Activated naive CD8-positive, alpha-beta T cell treated with anti-CD3 and anti-CD28 coated beads, Interleukin-2, amount 50 U/mL, for 16 hours (primary cell): ENCODE measurements around the gene SLC25A41.

ENCODE experiments used
- DNase-seq: peaks from one replicate; pipeline ENCODE4 v3.0.0-alpha.2; 2020; ENCODE audit warnings: low read depth, low spot score

SLC25A41 gene

DNA sequence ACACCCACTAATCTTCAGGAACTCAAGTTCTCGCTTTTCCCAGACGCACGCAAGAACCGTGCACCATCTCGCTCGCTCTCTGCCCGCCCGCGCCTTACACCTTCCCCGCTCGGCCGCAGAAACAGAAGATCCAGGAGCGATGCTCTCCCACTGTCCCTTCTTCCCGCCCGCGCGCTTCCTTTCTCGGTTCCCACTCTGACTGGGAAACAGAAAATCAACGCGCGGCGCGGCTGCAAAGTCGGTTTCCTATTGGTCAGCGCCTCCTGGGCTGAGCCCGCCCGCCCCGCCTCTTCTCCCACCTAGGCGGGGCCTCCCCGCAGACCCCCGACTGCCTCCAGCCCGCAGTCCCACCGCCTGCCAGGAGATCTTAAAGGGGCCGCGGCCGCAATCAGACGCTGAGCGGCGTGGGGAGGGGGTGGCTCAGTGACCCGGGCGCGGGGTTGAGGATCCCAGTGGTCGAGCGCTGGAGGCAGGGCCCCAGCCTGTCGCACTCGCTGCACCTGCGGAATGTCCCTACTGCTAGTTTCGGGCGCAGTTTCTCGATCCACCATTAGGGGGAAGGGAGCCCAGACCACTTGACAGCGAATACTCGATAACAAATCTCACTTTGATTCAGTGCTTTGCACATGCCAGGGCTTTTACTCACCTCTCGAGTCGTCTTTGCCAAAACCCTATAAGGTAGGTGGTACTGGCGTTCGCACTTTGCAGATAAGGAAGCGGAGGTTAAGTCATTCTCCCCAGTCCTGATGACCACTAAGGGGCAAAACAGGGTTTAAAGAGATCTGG is 26.7 kb upstream of the SLC25A41 start:
- DNase-seq = peak; percentile 95

DNA sequence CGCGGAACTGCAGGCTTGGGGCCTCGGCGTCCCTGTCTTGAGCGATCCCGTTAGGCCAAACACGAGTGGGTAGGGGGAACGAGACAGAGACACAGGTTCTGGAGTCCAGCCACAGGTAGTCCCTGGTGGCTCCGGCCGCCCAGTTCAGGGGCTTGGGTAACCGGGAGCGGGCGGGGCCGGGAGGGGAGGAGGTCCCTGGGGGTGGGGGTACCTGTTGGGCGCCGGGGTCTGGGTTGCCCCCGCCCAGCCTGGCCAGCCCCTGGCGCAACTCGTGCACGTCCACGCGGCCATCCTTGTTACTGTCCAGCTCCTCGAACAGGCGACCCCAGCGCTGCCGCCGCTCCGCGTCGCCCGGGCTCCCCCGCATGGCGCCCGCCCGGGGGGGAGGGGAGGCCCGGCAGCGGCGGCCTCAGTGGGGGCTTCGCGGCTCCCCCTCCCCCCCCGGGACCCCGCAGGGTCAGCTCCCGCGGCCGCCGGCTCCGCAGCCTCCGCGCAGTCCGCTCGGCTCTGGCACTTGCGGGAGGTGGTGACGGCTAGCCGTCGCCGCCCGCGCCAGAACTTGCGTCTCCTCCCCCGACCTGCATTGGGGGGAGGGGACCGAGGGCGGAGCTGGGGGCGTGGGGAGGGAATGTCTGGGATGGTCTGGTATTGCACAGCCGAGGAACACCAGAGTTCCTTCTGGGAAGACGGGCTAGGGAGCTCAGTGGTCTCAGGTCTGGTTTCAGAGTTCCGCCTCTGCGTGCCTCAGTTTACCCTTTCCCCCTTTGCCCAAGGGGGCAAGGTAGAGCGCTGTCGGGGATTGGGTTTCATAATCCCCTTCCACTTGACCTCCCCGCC is 25.9 kb upstream of the SLC25A41 start, which contains the start of gene SLC25A23:
SLC25A23 (minus strand) TSS at position 531 of the 837 bp plus-strand sequence; CDS start at position 367, 164 bp downstream.
- DNase-seq = no peak

DNA sequence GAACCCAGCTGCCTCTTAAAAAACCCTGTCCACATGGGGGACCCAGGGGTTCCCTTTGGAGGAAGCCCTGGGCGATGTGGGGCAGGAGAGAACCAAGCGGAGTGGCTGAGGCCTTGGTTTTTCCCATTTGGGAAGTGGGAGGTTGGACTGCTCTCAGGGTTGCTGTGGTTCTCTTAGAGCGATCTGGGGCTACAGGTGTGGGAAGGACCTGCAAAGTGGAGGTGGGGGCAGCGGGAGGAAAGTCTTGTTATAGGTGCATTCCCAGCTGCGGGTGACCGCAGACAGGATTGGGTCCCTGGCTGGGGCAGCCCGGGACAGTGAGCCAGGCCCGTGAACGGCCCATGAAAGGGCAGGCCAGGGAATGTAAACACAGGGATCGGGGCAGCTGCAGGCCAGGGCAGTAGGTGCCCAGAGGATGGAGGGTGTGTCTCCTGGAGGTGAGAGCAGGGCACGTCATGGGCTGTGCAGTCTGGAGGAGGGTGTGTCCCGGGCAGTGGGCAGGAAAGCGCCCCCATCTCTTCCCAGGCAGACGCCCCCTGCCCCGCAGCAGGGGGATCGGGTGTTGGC is 25.2 kb upstream of the SLC25A41 start:
- DNase-seq = no peak

DNA sequence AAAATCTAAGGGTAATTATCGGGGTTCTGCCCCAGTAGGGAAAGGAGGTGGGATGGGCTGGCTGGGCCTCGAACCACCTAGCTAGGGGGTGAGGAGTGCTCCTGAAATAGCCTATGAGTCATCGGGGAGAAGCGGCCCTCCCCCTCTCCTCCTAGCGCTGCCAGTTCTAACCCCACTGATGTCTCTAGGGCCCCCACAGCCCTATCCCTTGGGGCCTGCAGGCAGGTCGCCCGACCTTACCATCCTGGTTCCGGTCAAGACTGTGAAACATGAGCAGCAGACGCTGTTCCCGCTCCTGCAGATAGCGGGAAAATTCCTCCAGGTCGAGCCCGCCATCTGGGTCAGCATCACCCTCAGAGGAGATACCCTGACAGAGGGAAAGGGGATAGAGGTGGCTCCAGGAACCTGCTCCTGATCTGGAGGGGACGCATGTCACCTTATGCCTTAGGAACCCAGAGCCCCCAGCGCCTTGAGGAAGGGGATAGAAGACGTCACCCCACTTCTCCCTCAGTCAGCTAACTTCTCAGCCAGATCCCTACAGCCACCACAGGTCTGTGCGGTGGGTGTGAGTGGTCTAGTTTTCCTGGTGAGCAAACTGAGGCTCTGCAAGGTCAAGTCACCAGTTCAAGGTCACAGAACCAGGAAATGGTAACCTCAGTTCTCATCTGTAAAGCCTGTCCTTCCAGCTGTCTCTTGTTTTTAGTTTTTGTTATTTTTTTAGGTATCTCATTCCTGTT is 24.6 kb upstream of the SLC25A41 start:
- no peak for DNase-seq

DNA sequence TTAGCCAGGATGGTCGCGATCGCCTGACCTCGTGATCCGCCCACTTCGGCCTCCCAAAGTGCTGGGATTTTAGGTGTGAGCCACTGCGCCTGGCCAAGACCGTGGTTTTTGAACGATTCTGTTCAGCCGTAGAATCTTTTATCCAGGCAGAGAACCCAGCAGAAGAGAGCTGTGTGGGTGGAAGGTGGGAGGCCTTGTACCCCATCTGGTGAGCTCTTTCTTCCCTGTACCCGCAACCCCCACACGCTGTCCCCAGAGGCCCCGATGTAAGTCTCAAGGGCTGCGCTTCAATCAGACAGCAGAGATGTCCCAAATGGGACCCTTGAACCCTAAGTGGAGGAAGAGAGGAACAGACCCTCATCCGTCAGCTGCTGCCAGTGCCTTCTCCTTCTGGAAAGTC is 22.4 kb upstream of the SLC25A41 start:
- no peak for DNase-seq

DNA sequence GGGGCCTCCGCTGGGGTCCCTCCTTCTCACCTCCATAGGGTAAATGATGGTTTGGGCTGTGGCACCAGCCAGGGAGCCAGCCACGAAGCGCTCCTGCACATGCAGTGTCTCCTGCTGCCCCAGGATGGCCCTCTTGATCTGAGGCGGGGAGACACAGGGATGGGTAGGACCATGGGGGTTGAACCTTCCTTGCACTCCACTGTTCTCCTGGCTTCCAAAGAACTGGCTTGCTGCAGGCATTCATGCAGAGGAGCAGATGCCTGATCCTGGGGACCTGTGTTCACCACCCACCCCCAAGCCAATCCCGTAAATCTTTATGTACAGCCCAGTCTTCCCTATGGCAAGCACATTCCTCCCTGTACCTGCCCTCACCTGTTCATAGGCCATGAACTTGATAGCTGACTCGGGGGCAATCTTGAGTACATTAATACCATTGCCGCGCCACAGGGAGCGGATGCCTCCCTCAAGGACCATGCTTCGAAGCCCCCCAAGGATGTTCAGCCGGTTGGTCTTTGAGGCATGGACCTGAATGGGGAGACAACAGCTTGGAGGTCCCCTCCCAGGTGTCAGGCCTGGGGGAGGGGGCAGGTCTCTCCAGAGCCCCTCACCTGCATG is 20.5 kb upstream of the SLC25A41 start:
- no peak for DNase-seq

DNA sequence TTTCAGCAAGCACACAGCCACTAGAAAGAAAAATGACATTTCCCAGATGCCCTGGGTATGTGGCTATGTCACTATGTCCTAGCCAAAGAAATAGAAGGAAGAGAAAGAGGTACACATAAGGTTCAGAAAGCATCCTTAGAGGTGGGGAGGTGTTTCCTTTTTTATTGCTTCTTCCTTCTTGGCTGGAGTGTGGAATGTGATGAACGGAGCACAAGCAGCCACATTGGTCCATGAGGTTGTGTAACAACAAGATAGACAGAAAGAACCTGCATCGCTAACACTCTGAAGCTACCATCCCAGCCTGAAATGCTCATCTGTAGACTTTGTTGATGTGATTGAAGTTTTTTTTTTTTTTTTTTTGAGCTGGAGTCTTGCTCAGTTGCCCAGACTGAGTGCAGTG is 19.3 kb upstream of the SLC25A41 start:
- no peak for DNase-seq

DNA sequence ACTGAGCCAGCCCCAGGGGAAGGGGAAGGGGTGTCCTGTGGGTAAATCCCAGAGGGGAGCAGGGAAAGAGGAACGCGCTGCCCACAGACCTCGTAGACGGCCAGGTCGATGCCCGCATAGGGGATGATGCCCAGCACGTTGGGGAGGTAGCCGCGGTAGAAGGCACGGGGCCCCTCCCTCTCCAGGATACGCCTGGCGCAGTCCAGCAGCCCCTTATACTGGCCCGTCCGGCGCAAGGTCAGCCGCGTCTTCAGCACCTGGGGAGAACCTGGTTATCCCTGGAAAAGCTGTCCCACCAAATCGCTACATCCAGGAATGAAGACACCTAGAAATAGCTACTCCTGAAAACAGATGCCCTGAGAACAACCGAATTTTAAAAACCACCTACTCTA is 18.7 kb upstream of the SLC25A41 start:
- no peak for DNase-seq

DNA sequence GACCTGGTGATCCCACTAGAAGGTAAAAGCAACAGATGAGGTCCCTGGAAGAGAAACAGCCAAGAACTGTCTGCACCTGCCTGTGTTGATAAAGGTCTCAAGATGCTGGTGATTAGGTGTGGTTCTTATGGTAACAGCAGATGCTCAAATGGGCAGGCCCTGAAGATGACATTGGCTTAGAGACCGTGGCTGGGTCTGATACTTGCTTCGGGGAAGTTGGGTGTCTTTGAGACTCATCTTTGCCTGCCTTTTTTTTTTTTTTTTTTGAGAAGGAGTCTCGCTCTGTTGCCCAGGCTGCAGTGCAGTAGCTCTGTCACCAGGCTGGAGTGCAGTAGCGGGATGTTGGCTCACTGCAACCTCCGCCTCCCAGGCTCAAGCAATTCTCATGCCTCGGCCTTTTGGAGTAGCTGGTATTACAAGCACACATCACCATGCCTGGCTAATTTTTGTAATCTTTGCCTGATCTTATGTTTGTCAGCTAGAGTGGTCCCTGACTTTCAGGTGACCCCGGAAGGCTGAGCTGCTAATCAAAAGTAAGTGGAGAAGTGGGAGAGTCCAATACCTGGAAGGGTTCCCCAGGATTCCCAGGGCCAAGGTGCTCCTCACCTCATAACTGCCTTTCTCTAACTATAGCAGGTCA is 18.1 kb upstream of the SLC25A41 start:
- no peak for DNase-seq

DNA sequence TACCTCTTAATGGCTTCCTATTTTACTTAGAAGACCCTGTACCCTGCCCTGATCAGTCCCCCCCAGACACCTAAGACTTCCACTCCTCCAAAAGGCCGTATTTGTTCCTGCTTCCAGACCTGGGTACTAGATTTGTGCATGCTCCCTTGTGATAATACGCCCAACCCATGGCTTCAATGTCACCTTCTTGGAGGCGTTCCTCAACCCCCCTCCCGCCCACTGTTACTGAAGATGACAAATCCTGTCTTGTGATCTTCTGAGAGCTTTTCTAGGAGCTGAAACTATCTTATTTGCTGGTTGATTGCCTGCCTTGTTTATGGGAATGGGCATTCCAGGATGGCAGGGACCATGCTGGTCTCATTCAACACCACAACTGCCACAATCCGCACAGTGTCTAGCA is 16.6 kb upstream of the SLC25A41 start:
- no peak for DNase-seq

DNA sequence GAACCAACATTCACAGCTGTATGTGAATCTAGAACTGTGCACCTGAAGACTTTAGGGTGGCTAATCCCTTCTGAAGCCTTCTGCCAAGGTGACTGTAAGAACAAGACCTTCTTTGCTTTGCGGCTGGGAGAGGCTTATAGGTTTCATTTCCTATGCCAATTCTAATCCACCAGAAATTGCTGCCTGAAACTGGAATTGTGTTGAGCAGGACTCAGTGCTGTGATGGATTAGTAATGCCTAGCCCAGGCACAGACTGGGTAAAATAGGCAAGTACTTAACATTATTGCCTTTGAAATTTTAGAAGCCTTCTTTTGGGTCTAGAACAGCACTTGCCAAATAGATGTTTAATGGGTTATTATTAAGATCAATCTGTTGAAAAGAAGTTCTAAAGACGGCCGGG is 14.5 kb upstream of the SLC25A41 start:
- no peak for DNase-seq

DNA sequence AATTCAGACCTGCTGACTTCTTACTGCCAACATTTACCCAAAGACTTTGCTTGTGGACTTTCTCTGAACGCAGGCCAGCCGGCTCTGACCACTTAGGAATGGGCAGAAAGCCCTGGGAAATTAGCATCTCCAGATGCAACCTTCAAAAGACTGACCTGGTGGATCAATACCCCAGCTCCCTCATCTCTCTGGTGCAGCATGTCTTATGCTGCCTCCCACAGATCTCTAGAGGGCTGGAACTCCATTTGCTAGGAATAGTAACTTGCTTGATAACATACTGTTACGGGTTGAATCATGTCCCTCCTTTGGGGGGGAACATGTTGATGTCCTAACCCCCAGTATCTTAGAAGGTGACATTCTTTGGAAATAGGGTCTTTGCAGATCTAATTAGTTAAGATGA is 12.9 kb upstream of the SLC25A41 start:
- DNase-seq = no peak

DNA sequence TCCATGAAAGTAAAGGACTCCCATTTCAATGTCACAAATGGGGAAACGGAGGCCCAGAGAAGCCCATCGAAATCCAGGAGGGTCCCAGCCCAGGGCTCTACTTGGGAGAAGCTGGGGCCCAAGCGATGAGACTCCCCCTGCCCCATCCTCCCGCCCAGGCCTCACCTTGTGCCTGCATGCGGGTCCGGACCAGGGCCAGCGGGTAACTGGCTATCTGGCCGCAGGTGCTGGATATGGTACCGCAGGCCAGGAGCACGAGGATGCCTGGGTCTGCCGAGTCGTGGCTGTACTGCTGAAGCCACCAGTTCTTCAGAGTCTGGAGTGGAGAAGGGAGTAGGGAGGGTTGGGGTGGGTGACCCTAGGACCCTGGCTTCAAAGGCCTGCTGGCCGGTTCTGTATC is 10.4 kb upstream of the SLC25A41 start:
- no peak for DNase-seq

DNA sequence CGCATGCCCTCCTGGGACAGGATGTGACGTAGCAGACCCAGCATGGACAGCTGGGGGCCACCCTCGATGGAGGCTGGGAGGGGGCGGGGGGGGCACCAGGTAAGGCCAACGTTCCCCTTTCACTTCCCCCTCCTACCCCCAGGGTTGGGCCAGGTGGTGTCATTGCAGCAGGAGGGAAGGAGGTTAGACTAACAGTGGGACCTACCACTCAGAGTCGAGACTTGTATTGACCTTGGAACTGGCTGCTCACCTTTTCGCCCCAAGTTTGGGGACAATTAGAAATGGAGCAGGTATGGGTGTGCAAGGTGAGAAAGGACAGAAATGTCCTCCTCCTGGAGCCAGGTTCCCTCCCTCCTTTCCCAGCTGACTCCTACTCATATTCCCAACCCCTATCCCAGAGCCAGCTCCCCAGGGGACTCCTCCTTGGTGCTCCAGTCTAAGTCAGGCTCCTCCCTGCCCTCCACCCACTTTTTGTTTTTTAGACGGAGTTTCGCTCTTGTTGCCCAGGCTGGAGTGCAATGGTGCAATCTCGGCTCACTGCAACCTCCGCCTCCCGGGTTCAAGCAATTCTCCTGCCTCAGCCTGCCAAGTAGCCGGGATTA is 8.6 kb upstream of the SLC25A41 start:
- DNase-seq = no peak

DNA sequence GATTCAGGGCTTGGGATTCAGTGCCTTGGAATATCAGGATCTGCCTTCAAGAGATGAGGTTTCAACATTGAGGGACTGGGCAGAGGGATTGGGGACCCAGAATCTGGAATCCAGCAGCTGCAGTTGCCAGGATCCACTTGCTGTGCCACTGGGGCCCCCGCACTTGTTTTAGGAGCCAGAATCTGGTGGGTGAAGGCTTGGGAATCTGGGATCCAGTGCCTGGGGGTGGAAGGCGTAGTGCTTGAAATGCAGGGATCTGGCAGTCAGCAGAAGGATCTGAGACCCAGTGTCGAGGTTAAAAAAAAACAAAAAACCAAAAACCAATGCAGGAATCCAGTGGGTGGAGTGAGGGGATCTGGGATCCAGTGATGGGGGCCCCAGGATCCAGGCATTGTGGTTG is 7.3 kb upstream of the SLC25A41 start:
- no peak for DNase-seq

DNA sequence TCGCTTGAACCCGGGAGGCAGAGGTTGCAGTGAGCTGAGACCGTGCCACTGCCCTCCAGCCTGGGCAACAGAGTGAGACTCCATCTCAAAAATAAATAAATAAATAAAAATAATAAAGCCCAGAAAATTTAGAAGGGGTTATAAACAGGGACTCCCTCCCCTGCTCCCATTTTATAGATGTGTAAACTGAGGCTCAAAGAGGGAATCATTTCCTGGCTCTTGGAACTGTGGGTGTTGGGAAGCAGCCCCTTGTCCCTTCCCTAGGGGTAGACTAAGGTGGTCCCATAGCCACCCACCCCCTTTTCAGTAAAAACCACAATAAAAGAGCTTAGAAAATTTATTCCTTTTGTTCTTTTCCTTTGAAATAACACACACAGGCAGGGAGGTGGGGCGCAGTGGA is 6.2 kb upstream of the SLC25A41 start:
- DNase-seq = no peak

DNA sequence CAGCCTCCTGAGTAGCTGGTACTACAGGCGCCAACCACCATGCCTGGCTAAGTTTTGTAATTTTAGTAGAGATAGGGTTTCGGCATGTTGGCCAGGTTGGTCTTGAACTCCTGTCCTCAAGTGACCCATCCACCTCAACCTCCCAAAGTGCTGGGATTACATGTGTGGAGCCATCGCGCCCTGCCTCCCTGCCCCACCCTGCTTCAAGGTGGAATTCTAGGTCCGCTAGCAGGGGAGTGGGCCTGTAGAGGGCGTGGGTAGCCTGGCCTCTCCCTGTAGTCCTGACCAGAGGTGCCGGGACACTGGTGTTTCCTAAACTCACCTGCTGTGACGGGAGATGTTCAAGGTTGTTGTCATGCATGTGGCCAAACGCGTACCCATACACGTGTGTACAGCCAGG is 398 bp downstream of the SLC25A41 start:
- DNase-seq = no peak

DNA sequence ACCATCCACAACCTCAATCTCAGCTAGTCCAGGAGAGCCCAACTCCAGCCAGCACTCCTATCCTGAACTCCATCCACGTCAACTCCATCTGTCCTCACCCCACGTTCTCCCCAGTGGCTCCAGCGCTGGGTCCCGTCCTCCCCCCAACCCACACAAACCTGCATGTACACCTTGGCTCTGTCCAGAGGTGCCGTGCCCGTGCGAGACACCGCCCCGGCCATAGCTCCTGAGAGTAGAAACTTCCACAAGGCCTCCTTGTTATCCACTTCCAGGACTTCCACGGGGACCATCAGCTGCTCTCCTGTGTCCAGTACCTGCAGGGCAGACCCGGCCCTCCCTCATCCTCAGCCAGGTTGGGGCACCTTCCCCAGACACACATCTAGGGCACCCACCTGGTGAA is 1.7 kb downstream of the SLC25A41 start:
- DNase-seq = no peak

DNA sequence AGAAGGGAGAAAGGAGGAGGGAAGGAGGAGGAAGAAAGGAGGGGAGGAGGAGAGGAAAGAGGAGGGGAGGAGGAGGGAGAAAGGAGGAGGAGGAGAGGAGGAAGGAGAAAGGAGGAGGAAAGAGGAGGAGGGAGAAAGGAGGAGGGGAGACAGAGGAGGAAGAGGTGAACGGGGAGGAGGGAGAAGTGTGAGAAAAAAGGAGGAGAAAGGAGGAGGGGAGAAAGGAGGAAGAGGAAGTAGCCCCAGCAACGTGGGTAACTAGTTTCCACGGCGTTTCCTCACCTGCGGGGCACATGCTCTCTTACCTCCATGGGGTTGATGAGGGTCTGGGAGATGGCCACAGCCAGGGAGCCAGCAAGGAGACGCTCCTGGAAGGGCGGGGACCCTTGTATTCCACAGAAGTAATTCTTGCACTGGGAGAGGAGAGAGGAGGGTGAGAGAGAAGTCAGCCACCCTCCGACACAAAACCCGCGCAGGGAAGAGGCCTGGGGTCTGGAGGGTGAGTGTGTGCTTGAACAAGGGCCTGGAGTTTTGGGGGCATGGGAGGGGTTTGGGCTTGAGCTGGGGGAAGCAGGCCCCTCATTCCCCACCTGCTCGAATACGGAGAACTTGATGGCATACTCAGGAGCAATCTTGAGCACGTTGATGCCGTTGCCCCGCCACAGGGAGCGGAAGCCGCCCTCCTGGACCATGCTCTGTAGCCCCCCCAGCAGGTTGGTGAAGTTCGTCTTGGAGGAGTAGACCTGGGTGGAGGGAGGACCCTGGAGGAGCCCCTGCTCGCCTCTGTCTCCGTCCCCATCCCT is 3.9 kb downstream of the SLC25A41 start:
- no peak for DNase-seq
